ENCODE measurements around the gene ASB2. TPM values are rescaled to one million over a fixed set of nuclear protein-coding genes. Genes with fewer than 3 reads are reported as not detected.
A peak's percentile ranks its signal among the peaks of the same experiment; 100 is the strongest.

The ASB2 gene
- total RNA-seq, 1 donor from 2014 or later = 0.35 TPM

- DNase-seq (ENCODE audit: extremely low read depth, low read depth, low spot score) = no peak
Observed at GRCh38 chr14:93964281-93964680, 12.1 kb downstream of the ASB2 start.

- DNase-seq (ENCODE audit: extremely low read depth, low read depth, low spot score) = no peak
Observed at GRCh38 chr14:93963692-93964091, 12.7 kb downstream of the ASB2 start.

- DNase-seq (ENCODE audit: extremely low read depth, low read depth, low spot score) = no peak
Observed at GRCh38 chr14:93962701-93963601, 13.4 kb downstream of the ASB2 start.

- DNase-seq (ENCODE audit: extremely low read depth, low read depth, low spot score) = no peak
Observed at GRCh38 chr14:93961620-93962019, 14.8 kb downstream of the ASB2 start.

GRCh38 chr14:93960774-93961438 lies 15.5 kb downstream of the ASB2 start:
- no peak for DNase-seq (ENCODE audit: extremely low read depth, low read depth, low spot score)

GRCh38 chr14:93960108-93960475 lies 16.3 kb downstream of the ASB2 start:
- no peak for DNase-seq (ENCODE audit: extremely low read depth, low read depth, low spot score)

GRCh38 chr14:93959239-93960107 lies 16.9 kb downstream of the ASB2 start:
- peak; percentile 22 for DNase-seq (ENCODE audit: extremely low read depth, low read depth, low spot score)

GRCh38 chr14:93958567-93959238 lies 17.7 kb downstream of the ASB2 start:
- no peak for DNase-seq (ENCODE audit: extremely low read depth, low read depth, low spot score)

- DNase-seq (ENCODE audit: extremely low read depth, low read depth, low spot score) = no peak
Observed at GRCh38 chr14:93957751-93958566, 18.4 kb downstream of the ASB2 start.

GRCh38 chr14:93957333-93957710 lies 19.0 kb downstream of the ASB2 start:
- DNase-seq (ENCODE audit: extremely low read depth, low read depth, low spot score) = no peak

GRCh38 chr14:93956514-93957332 lies 19.6 kb downstream of the ASB2 start:
- no peak for DNase-seq (ENCODE audit: extremely low read depth, low read depth, low spot score)

- no peak for DNase-seq (ENCODE audit: extremely low read depth, low read depth, low spot score)
Observed at GRCh38 chr14:93955850-93956481, 20.4 kb downstream of the ASB2 start.

GRCh38 chr14:93954900-93955849 lies 21.2 kb downstream of the ASB2 start:
- DNase-seq (ENCODE audit: extremely low read depth, low read depth, low spot score) = no peak

- no peak for DNase-seq (ENCODE audit: extremely low read depth, low read depth, low spot score)
Observed at GRCh38 chr14:93954516-93954830, 21.9 kb downstream of the ASB2 start.

GRCh38 chr14:93953739-93954515 lies 22.4 kb downstream of the ASB2 start:
- DNase-seq (ENCODE audit: extremely low read depth, low read depth, low spot score) = no peak

GRCh38 chr14:93953263-93953662 lies 23.1 kb downstream of the ASB2 start:
- no peak for DNase-seq (ENCODE audit: extremely low read depth, low read depth, low spot score)

- no peak for DNase-seq (ENCODE audit: extremely low read depth, low read depth, low spot score)
Observed at GRCh38 chr14:93952829-93953228, 23.5 kb downstream of the ASB2 start.
